Measurements from ENCODE around the gene AMDHD2. TPM values are rescaled to one million over a fixed set of nuclear protein-coding genes. Genes with fewer than 3 reads are reported as not detected.
"Not testable (repeated sequence)": the region's sequence is repeated elsewhere in the genome, so short reads cannot be mapped to it uniquely, and the experiment has no call there.

AMDHD2 gene
- 24.4 and 31.4 TPM in 2 replicates for total RNA-seq

GRCh38 chr16:2520097-2520783, at the start of gene AMDHD2:
Gene AMDHD2, plus strand, starts transcription at chr16:2520371. Its CDS starts 88 bp downstream, at chr16:2520459.
- peak; percentile 54 for DNase-seq (ENCODE audit: low read depth)

GRCh38 chr16:2470603-2471015, 49.6 kb upstream of the AMDHD2 start:
- DNase-seq (ENCODE audit: low read depth) = no peak

- DNase-seq (ENCODE audit: low read depth) = no peak
Observed at GRCh38 chr16:2471016-2471652, 49.0 kb upstream of the AMDHD2 start, which contains the start of gene NTN3. Gene NTN3, plus strand, starts transcription at chr16:2471297. Its CDS starts 405 bp downstream, at chr16:2471702.

GRCh38 chr16:2471653-2472487, 48.3 kb upstream of the AMDHD2 start:
- no peak for DNase-seq (ENCODE audit: low read depth)

GRCh38 chr16:2472488-2472864, 47.7 kb upstream of the AMDHD2 start:
- DNase-seq (ENCODE audit: low read depth) = no peak

GRCh38 chr16:2472885-2473445, 47.2 kb upstream of the AMDHD2 start:
- no peak for DNase-seq (ENCODE audit: low read depth)

GRCh38 chr16:2473446-2473926, 46.7 kb upstream of the AMDHD2 start:
- no peak for DNase-seq (ENCODE audit: low read depth)

GRCh38 chr16:2473999-2474876, 45.9 kb upstream of the AMDHD2 start:
- no peak for DNase-seq (ENCODE audit: low read depth)

- peak; percentile 39 for DNase-seq (ENCODE audit: low read depth)
Observed at GRCh38 chr16:2474877-2475412, 45.2 kb upstream of the AMDHD2 start, which contains the start of gene TBC1D24. Gene TBC1D24, plus strand, starts transcription at chr16:2475127. Its CDS starts 21,022 bp downstream, at chr16:2496149.

- no peak for DNase-seq (ENCODE audit: low read depth)
Observed at GRCh38 chr16:2475413-2476344, 44.5 kb upstream of the AMDHD2 start.

- no peak for DNase-seq (ENCODE audit: low read depth)
Observed at GRCh38 chr16:2476345-2476720, 43.8 kb upstream of the AMDHD2 start.

GRCh38 chr16:2476741-2477140, 43.4 kb upstream of the AMDHD2 start:
- no peak for DNase-seq (ENCODE audit: low read depth)

GRCh38 chr16:2477327-2477726, 42.8 kb upstream of the AMDHD2 start:
- DNase-seq (ENCODE audit: low read depth) = no peak

- no peak for DNase-seq (ENCODE audit: low read depth)
Observed at GRCh38 chr16:2478279-2478678, 41.9 kb upstream of the AMDHD2 start.

GRCh38 chr16:2479996-2480395, 40.2 kb upstream of the AMDHD2 start:
- not testable (repeated sequence) for DNase-seq (ENCODE audit: low read depth)

- no peak for DNase-seq (ENCODE audit: low read depth)
Observed at GRCh38 chr16:2480948-2481347, 39.2 kb upstream of the AMDHD2 start.

- peak; percentile 75 for DNase-seq (ENCODE audit: low read depth)
Observed at GRCh38 chr16:2481676-2482075, 38.5 kb upstream of the AMDHD2 start.

- no peak for DNase-seq (ENCODE audit: low read depth)
Observed at GRCh38 chr16:2482249-2482648, 37.9 kb upstream of the AMDHD2 start.

- no peak for DNase-seq (ENCODE audit: low read depth)
Observed at GRCh38 chr16:2482708-2483534, 37.2 kb upstream of the AMDHD2 start.
